Measurements from ENCODE around the gene IL17RD.
"Not testable (repeated sequence)": the region's sequence is repeated elsewhere in the genome, so short reads cannot be mapped to it uniquely, and the experiment has no call there.

IL17RD gene

DNA sequence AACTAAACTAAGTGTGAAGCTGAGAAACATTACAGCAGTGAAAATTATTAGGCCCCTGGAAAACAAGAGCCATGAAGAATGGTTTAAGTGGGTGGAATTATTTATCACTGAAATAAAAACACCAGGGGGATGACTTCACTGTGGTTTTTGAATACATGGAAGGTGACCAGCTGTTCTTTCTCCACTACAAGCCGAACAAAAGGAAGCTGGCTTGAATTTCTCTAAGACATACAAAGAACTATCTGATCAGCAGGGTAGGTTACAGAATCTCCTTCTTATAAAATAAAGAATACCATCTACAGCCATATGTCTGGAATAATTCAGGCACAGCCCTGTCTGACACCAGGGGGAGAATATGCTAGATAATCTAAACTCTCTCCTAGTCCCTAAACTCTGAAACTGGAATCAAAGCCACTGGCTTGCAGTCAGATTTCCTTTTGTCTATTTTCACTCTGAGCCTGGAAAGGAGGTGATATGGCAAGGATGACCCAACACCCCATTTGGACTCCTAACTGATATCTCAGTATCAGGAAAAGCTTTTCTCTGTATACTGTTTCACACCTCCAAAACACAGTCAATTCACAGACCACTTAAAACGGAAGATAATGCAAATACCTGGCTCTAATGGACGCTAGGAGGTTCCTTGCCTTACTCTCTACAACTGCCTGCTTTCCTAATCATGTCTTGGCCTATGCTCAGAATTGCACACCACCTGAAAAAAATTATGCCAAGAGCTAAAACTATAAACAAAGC lies 73.5 kb downstream of the IL17RD start:
- no peak for DNase-seq

GRCh38 chr3:57089043-57089442 lies 76.1 kb downstream of the IL17RD start:
- DNase-seq = no peak

- no peak for DNase-seq
These were observed 76.7 kb downstream of the IL17RD start for GRCh38 chr3:57088503-57088902.

DNA sequence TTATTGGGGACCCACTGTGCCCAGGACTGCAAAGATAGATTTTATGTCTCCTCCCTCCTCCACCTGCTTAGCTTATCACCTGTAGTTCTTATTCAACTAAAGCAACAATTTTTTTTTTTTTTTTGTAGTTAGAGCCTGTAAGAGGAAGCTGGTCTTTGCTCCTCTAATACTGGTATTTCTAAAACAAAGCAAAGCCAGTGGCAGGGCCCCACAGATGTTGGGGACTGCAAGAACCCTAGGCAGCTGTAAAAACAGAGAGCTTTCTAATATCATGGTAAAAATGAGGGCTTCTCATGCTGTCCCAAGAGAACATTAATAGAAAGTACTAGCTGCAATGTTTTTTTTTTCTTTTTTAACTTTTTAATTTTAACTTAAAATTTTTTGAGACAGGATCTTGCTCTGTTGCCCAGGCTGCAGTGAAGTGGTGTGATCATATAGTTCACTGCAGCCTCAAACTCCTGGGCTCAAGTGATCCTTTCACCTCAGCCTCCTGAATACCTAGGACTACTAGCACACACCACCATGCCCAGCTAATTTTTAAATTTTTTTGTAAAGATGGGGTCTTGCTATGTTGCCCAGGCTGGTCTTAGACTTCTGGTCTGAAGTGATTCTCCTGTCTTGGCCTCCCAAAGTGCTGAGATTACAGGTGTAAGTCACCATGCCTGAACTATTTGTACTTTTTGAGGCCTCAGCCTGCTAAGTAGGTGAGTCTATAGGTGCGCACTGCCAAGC lies 77.6 kb downstream of the IL17RD start:
- no peak for DNase-seq

DNA sequence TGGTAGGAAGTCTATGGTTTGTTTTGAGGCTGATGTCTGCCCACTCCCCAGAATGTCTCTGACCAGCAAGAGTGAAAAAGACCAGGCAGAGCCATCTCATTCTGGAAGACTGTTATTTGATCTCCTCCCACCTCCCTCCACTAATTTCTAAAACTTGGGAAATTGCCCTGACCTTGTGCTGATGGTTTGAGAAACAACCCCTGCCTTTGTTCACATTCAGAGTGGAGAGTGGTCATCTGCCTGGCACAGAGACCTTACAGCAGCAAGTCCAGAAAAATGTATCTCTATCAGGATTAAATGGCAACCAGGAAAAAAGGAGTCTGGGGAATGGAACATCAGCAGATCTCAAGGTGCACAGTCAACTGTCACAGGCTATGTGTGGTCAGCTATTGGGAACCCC lies 79.0 kb downstream of the IL17RD start:
- DNase-seq = no peak

GRCh38 chr3:57085211-57085610 lies 79.9 kb downstream of the IL17RD start:
- DNase-seq = no peak

GRCh38 chr3:57083266-57083995 lies 81.7 kb downstream of the IL17RD start:
- not testable (repeated sequence) for DNase-seq

- DNase-seq = no peak
These were observed 82.7 kb downstream of the IL17RD start for GRCh38 chr3:57082481-57082880.

- DNase-seq = no peak
These were observed 84.0 kb downstream of the IL17RD start for GRCh38 chr3:57081173-57081572.

DNA sequence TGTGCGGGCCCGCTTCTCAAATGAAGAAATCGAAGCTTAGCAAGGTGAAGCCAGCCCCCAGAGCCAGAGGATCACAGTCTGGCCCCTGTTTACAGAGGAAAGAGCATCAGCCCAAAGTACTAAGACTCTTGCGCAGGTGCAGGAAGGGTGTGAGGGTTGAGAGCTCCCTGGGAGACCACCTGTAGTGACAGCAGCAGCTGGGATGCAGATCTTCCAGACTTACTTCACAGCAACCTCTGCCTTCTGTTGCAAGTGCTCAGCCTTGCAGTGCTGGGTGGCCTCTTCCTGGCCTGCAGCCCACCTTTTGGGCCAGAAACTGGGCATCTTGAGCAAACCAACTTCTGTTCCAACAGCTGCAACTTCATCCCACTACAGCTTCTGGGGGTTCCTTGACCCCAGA lies 85.0 kb downstream of the IL17RD start:
- no peak for DNase-seq

GRCh38 chr3:57079474-57079831 lies 85.7 kb downstream of the IL17RD start:
- no peak for DNase-seq

DNA sequence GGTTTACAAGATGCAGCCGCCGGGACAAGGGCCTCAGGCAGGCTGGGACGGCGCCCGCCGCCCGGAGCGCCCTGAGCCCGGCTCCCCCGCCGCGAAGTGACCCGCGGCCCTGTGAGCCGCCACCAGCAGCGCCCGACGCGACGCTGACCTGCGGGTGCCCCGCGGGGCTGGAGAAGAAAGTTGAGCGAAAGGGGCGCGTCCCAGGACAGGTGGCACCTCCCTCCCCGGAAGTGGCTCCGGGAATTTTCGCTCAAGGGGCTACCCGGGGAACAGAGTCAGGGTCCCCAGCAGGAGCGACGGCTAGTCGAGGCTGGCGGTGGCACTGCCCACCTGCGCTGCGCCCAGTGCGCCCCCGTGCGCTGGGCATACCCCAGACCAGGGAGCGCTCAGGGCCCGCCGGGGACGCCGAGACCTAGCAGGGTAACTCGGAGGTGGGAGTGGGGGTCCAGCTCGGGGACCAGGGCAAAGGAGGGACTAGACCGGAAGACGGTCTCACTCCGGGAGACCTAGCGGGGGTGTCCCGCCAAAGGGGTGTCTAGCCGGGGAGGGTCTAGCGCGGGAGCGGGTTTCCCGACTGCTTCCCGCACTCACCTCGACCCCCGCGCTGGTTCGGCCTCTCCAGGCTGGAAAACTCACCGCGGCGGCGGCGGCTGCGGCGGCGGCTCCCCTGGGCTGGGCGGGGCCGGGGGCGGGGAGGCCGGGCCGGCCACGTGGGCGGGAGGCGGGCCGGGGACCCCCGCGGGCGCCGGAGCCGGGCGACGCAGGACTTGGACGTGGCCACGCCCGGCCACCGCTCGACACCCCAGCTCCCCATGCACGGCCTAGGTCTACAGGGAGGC lies 86.3 kb downstream of the IL17RD start:
- no peak for DNase-seq

DNA sequence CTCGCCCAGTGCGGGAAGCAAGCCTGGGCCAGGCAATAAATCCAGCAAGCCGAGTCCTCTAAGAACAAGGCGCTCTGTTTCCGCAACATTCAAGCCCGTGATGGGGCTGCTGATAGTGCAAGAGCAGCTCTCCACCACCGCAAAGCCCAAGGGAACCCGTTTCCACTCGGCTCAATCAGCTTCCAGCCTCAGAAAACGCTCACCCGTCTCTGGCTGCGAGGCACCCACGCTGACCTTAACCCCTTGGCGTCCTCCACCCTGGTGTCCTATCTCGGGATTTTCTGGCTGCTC lies 86.9 kb downstream of the IL17RD start:
- DNase-seq = peak; percentile 49

DNA sequence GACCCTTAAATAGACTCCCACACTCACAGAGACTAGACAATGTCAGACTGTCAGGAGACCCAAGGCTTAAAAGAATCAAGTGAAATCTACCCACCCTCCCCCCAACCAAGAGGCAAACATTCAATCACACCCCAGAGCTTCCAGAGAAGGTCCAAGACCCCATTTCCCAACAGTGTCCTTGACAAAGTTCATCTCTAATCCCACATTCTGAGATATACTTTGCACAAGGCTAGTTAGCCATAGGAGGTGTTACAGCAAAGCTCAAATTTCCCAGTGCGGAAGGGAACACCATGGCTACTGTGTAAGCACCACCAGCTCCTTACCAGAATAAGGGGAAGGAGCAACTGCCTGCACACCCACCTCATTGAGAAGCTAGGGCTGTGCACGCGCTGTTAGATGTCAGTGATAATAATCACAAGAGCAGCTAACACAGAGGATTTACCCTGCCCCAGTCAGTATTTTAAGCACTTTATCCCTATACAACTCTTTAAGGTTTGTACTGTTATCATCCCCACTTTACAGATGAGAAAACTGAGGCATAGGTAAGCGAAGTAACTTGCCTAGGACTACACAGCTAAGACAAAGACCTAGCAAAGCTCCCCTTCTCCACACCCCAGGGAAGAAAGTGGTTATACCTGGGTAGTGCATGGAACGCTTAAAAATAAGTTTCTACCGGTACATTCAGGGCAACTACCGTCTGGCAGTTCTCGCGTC lies 87.4 kb downstream of the IL17RD start:
- no peak for DNase-seq

DNA sequence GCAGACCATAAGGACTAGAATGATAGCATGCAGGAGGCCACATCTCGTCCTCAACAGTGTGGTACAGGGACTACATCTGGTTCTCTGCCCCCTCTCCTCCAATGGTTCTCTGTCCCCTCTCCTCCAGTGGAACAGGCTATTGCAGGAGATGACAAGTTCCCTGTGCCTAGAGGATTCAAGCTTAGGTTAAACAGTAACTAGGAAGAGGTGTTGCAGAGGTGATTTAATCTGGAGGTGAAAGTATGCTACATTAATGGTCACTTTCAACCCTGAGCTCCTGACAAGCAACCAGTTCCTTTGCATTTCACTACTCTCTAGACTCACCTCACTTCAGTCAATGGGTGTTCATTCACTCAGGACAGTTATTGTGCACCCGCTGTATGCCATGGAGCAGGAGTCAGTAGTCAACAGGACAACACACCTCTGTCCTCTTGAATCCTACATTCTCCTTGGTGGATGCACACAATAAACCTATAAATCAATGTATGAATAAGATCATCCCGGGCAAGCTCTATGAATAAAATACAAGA lies 88.7 kb downstream of the IL17RD start:
- DNase-seq = no peak

- no peak for DNase-seq
These were observed 91.0 kb downstream of the IL17RD start for GRCh38 chr3:57074135-57074534.

DNA sequence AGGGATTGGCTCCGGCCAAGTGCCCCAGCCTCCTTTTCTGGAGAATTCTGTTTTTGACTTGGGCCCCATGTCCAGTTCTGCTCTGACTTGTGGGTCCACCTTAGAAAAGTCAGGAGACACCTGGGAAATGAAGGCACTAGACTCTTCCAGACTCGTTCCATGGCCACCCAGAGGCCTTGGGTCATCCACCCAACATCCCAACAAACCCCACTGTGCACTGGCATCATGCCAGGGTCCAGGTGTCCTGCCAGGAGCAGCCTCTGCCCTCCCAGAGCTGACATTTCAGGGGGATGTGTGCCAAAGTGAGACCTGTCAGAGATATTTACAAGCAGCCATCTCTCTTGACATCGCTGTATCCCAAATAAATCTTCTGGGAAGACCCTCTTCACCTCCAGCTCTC lies 91.5 kb downstream of the IL17RD start:
- DNase-seq = no peak

DNA sequence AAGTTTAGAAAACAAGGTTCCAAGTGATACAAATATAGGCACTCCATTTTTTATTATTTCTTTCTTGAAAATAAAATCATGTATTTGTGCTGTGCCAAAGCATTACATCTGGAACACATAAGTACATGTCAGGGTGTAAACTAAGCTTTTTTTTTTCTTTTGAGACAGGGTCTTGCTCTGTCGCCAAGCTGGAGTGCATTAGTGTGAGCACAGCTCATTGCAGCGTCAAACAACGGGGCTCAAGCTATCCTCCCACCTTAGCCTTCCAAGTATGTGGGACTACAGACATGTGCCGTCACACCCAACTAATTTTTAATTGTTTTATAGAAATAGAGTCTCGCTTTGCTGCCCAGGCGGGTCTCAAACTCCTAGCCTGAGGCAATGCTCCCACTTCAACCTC lies 95.7 kb downstream of the IL17RD start:
- DNase-seq = no peak

DNA sequence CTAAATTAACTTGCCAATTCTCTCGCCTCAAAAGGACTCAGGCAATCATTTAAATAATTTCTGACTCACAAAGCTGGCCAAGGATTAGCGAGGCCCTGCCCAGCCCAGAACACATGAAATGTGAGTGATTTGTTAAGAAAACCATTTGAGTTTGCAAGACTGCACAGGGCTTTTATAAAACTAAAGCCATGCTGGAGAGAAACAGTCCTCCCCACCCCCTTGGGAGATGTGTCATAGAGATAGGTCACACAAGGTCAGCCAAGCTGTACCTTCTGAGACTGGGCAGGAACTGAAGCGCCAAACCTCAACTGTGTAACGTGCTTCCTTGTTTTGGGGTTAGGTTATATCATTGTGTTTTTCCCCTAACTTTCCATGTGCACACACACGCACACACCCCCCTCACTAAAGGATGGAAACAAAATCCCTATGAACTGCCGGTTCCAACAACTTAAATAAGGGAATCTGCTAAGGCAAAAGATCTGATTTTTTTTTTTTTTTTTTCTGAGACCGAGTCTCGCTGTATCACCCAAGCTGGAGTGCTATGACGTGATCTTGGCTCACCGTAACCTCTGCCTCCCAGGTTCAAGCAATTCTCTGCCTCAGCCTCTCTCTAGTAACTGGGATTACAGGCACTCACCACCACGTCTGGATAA lies 96.6 kb downstream of the IL17RD start:
- DNase-seq = peak; percentile 68

DNA sequence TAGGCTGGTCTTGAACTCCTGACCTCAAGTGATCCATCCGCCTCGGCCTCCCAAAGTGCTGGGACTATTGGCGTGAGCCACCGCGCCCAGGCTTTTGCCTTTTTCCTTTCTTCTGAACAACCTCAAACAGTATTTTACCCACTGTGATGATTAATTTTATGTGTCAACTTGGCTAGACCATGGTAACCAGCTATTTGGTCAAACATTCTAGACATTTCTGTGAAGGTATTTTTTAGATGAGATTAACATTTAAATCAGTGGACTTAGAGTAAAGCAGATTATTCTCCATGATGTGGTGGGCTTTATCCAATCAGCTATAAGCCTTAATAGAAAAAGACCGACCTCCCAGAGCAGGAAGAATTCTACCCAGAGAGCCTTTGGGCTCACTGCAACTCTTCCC lies 98.7 kb downstream of the IL17RD start:
- DNase-seq = no peak

GRCh38 chr3:57065588-57065987 lies 99.6 kb downstream of the IL17RD start:
- DNase-seq = no peak

DNA sequence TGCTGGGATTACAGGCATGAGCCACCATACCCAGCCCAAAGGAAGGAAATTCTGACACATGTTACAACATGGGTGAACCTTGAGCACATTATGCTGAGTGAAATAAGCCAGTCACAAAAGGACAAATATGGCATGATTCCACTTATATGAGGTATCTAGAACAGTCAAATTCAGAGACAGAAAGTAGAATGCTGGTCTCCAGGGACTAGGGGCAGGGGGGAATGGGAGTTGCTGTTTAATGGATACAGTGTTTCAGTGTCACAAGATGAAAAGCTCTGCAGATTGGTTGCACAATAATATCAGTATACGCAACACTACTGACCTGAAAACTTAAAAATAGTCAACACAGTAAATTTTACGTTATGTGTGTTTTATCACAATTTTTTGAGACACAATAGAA lies 100.6 kb downstream of the IL17RD start:
- DNase-seq = no peak
